BE2C (cell line): ENCODE data around the gene AS3MT.

Experiments used
- DNase-seq: peaks from one replicate; pipeline ENCODE4 v3.0.0-alpha.2; 2020
- H3K27me3 ChIP-seq: fragments of 250-450 bp; sonication (Bioruptor Pico); 2 replicates; pipeline ENCODE4 v1.5.1; 2020; ENCODE audit warnings: mild to moderate bottlenecking
- H3K36me3 ChIP-seq: fragments of 250-450 bp; sonication (Bioruptor Pico); 2 replicates; pipeline ENCODE4 v1.5.1; 2020; ENCODE audit warnings: mild to moderate bottlenecking
- H3K4me1 ChIP-seq: fragments of 250-450 bp; sonication (Bioruptor Pico); 2 replicates; pipeline ENCODE4 v1.5.1; 2020
- H3K4me3 ChIP-seq: 2 replicates; pipeline ENCODE4 v1.5.1; 2011; ENCODE audit warnings: low read depth, low read length
- H3K9me3 ChIP-seq: fragments of 250-450 bp; sonication (Bioruptor Pico); 2 replicates; pipeline ENCODE4 v1.5.1; 2020
- CTCF ChIP-seq: IDR thresholded peaks from 2 replicates; pipeline ENCODE4 v1.5.1; 2012; ENCODE audit warnings: mild to moderate bottlenecking, low read depth, low read length

AS3MT gene

GRCh38 chr10:102917962-102918816, 48.9 kb downstream of the AS3MT start, which contains the start of gene CNNM2:
Gene CNNM2, plus strand, starts transcription at chr10:102918294. Its CDS starts 187 bp downstream, at chr10:102918481.
- H3K36me3 ChIP-seq = no peaks in the 10 kb centered on the region
- H3K27me3 ChIP-seq = no peaks in the 10 kb centered on the region
- no peaks in the 10 kb centered on the region for H3K4me1 ChIP-seq
- H3K9me3 ChIP-seq = no peaks in the 10 kb centered on the region
- peak within 1 kb of the TSS; percentile 84 for H3K4me3 ChIP-seq
- TF ChIP-seq CTCF = no peak
- DNase-seq = peak; percentile 100

GRCh38 chr10:102918817-102919245, 49.6 kb downstream of the AS3MT start:
- TF ChIP-seq CTCF = no peak
- Histone ChIP-seq H3K4me3 (peak overlapping the region; percentile 84), H3K36me3 (no peaks in the 10 kb centered on the region), H3K9me3 (no peaks in the 10 kb centered on the region), H3K27me3 (no peaks in the 10 kb centered on the region), H3K4me1 (no peaks in the 10 kb centered on the region)
- DNase-seq = peak; percentile 11

- Histone ChIP-seq H3K27me3 (no peaks in the 10 kb centered on the region), H3K36me3 (no peaks in the 10 kb centered on the region), H3K4me1 (no peaks in the 10 kb centered on the region), H3K9me3 (no peaks in the 10 kb centered on the region), H3K4me3 (peak overlapping the region; percentile 84)
- TF ChIP-seq CTCF = no peak
- peak; percentile 40 for DNase-seq
Measured at GRCh38 chr10:102919246-102919959, 50.1 kb downstream of the AS3MT start.

- Histone ChIP-seq H3K27me3 (no peaks in the 10 kb centered on the region), H3K36me3 (no peaks in the 10 kb centered on the region), H3K4me1 (no peaks in the 10 kb centered on the region), H3K4me3 (peak overlapping the region; percentile 84), H3K9me3 (no peaks in the 10 kb centered on the region)
- no peak for DNase-seq
- no peak for TF ChIP-seq CTCF
Measured at GRCh38 chr10:102919992-102920739, 50.9 kb downstream of the AS3MT start.

GRCh38 chr10:102923601-102924000, 54.3 kb downstream of the AS3MT start:
- TF ChIP-seq CTCF = no peak
- H3K9me3 ChIP-seq = no peaks in the 10 kb centered on the region
- H3K27me3 ChIP-seq = no peaks in the 10 kb centered on the region
- no peaks in the 10 kb centered on the region for H3K36me3 ChIP-seq
- no peak overlapping the region for H3K4me3 ChIP-seq
- no peaks in the 10 kb centered on the region for H3K4me1 ChIP-seq
- DNase-seq = no peak
